ENCODE results near the gene DLG2.

The DLG2 gene

DNA sequence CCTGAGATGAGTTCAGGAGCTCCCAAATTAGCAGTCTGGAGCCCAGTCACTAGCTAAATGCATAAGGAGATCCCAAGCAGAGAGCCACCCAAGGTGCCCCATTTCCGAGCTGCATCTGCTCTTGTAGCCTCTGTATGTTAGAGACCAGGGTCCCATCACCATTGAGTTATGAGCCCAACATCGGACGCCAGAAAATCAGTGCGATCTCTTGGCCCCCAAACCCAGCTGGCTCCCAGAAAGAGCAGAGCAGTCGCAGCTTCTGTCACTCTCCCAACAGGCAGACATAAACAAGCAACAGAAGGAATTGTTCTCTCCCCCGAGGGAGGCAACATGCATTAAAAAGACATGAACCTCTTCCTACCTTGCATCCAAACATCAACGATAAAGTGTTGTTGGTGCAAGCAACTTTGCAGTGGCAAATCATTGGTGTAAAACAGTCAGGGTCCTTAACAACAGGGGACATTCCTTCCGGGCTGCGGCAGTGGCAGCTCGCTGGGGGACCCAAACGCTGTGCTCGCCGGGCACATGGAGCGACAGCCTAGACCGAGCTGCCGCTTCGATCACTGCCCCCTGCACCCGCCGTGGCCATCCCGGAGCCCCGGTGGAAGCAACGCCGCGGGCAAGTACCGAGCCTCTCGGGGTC, 907.1 kb downstream of the DLG2 start:
- in situ Hi-C loops (cut with HindIII; ENCODE audit: low sequenced_read_pairs): no loop called here

DNA sequence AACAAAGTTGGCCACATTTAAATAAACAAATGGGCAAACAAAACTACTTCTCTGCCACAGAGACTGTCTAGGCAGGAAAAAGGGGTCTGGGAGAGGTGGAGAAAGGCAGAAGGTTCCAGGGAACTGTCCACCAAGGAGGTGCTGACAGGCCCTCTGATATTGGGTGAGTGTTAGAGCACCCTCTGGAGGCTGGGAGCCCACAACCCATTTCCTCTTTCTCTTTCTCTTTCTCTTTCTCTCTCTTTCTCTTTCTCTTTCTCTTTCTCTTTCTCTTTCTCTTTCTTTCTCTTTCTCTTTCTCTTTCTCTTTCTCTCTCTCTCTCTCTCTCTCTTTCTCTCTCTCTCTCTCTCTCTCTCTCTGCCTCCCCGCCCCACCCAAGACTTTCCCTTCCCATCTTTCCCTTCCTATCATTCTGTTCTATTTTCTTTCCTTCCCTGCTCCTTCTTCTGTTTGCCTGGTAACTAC, 912.8 kb downstream of the DLG2 start:
- in situ Hi-C loops (cut with HindIII; ENCODE audit: low sequenced_read_pairs): no loop called here

DNA sequence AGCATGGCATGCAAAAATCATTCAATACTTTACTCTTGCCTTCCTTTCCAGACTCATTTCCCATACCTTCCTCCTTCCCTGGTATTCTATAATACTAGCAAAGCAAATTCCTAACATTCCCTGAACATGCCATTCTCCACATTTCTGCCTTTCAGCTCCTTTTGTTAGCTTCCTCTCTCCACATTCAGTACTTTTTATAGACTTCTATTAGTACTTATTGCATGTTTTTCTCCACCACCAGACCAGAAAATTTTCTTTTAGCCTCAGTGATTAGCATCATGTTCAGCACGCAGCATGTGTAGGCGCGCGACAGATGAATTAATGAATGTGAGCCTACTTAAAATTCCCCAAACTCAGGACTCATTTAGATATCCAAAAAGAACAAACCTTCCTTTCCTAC, 935.3 kb downstream of the DLG2 start:
- in situ Hi-C loops (cut with HindIII; ENCODE audit: low sequenced_read_pairs): no loop called here

DNA sequence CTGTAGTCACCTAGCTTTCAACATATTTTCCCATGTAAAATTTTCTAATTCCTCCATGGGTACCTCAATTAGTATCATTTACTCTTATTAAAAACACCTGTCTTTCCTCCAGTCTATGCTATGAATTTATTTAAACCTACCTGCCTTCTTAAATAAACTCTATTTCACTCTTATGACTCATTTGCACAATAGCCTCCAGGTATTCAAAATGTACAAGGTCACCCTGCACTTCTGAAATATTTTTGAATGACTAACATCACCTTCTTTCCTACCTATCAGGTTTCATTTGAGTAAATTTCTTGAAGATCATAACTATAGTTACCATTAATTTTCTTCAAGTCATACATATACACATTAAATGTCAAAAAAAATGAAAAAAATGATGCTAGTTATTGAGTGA, 939.7 kb downstream of the DLG2 start:
- in situ Hi-C loops (cut with HindIII; ENCODE audit: low sequenced_read_pairs): no loop called here

DNA sequence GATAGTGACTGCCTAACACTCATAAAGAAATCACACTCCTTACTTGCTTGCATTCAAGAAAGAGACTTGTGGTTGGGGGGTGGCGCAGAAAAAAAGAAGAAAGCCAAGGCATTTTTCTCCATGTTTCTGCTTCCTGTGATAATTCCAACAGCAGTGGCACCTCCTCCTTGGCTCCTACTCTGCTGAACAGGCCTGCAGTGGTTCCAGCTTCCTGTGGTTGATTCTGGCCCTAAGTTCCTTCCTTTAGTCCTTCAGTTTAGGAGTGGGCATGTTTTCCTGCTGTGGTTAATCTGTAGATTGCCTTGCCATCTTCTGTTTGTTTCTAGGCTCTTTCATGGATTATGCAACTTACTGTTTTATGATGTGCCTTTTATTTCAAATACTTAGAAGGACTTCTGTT, 940.4 kb downstream of the DLG2 start:
- in situ Hi-C loops (cut with HindIII; ENCODE audit: low sequenced_read_pairs): no loop called here

DNA sequence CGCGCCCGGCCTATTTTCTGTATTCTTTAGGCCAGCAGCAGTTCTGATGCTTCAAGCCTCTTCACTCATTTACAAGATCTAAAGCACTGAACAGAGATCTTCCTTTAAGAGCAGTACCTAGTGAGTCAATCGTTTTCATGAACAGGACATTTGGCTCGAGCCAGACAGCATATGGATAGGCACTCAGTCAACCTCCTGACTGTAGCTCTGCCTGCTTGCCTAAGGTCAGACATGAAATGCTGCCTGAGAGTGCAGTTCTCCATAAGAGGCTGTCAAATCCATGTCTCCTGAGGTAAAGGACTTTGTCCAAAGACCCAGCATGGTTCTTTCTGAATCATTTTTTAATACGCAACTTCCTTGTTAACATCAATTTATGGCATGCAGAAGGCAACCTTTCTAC, 941.2 kb downstream of the DLG2 start:
- in situ Hi-C loops (cut with HindIII; ENCODE audit: low sequenced_read_pairs): no loop called here

DNA sequence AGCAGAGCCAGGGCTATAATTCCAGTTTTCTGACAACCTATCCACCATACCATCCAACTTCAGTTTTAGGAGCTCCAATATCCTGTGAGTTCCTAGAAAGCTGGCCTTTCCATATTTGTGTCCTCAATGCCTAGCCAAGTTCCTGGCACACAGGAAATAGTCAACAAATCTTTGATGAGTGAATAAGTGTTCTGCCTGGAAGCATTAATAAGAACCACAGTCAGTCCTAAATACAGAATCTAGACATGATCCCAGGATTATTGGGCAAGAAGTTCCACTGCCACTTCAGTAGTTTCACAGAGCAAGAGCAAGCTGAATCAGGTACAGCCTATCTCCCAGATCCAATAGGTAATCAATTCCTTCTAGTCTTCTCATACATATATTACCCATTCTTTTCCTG, 942.0 kb downstream of the DLG2 start:
- in situ Hi-C loops (cut with HindIII; ENCODE audit: low sequenced_read_pairs): no loop called here

DNA sequence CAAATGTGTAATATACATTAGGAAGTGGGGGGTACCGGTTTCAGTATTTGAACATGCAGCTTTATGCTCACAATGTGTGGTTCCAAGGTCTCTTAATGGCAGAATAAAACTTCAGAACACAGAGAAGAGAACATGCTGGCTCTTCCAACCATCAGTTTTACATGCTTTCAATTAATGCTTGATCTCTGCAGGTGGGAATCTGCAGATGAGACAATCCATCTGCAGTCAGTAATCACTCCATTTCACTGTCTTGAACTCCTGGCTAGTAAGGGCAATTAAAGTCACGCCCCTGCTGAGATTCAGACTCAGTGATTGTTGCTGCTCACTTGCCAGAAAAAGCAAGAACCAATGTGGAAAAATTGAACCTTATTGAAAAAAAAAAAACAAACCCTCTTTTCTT, 945.7 kb downstream of the DLG2 start:
- in situ Hi-C loops (cut with HindIII; ENCODE audit: low sequenced_read_pairs): no loop called here

DNA sequence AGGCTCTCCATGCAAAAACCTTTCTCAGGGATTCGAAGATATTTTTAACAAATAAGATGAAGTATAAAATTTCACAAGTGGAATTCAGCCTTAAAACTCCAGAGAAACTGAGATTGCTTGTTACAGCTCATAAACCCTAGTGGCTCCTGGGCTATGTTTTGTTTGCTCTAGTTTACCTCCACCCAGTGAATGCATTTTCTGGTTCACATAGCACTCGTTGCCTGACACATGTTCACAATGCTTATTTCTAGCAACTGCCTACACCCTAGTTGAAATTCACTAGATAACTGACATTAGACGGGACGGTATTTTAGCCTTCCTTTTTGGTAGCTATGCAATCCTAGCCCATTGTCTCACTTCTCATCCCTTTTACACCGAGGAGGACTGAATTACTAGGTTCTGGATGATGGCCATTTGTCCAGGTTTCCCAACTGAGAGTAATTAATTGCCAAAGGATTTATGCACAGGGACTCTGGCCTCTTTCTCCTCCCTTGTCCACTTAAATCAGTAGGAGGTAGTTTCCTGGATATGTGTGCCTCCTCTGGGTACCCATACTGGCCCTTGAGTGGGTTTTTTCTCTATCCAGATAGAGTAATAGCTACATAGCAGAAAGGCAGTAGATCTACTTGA, 951.6 kb downstream of the DLG2 start:
- in situ Hi-C loops (cut with HindIII; ENCODE audit: low sequenced_read_pairs): no loop called here

DNA sequence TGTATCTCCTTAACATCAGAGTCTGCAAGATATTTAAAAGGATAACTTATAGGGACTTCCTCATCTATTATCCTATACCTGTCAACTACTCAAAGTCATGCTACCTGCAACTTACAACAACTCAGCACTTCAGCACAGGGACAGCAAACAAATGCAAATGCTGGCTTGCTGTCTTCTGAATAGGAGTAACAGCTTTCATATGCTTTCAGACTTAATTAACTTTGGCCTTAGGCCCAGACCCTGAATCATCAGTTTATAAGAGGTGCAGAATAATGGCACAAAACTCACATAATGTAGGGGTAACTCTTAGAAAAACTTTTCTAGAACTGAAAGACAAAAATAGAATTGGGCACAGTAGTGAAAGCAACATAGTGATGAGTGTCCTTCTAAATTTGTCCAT, 953.4 kb downstream of the DLG2 start:
- in situ Hi-C loops (cut with HindIII; ENCODE audit: low sequenced_read_pairs): no loop called here

DNA sequence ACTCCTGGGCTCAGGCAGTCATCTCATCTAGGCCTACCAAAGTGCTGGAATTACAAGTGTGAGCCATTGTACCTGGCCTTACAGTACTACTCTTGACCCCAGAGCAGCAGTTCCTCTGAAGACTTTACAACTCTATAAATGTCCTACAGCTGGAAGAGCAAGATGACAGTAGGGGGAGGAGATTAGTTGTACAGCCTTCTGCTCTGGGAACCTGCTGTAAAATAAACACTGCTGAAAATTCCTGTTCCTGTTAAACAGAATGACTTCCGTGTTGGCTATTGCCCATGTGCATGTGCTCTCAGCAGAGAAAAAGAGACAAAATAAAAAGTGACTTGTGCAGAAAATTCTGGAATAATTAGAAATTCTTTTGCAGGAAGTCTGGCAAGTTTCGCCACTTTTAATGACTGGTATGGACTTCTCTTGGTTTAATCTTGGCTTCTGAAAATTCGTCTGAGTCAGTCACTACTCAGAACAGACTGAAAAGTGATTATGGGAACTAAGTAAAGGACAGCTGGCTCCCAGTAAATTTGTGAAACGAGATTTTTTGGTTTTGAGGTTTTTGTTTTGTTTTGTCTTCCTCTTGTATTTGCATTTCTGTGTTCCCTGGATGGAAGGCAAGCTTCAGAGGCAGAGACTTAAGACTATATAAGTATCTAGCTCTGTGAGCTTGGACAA, 955.7 kb downstream of the DLG2 start:
- in situ Hi-C loops (cut with HindIII; ENCODE audit: low sequenced_read_pairs): no loop called here

DNA sequence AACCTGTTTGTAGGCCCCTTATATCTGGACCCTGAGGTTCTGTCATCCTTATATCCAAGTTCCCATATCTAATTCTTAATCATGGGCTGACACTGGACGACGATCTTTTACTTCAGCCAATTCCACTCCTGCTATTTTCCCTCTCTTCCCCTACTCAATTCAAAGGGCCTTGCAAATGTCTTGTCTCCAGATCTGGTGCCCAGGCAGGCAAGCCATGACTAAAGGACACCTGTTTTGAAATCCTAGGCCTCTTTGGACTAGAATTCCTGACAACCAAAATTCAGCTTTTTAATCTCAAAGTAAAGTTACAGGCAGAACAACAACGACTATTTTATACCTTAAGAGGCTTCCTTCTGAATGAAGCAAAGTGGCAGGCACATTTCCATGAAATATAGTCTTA, 963.4 kb downstream of the DLG2 start:
- in situ Hi-C loops (cut with HindIII; ENCODE audit: low sequenced_read_pairs): no loop called here

DNA sequence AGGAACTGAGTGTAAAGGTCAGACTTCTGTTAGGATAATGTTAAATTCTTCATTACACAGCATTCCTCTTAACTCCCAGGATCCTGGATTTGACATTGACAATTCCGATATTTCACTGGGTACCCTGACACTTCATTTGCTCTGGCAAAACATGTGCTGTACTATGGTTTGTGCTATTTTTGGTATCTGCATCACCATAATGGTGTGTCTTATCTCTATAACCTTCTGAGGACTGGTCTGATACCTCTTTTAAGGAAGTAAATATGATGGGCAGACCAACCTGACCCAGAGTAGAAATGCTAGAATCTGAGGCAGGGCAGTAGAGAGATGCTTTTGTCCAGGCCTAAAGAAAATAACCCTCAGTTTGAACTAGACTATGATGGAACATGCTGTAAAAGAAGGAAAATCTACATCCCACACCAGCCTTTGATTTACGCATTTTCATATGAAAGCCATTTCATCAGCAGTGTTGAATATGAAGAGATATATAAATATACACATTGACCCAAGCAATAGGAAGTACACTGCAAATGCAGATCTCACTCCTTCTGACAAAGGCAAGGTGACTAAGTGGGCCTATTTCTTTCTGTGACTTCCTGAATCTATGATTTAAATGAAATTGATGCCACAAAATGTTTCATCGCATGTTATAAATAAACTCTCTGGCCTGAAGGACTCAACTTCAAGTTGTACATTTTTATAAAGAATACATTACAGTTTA, 966.7 kb downstream of the DLG2 start:
- in situ Hi-C loops (cut with HindIII; ENCODE audit: low sequenced_read_pairs): no loop called here

DNA sequence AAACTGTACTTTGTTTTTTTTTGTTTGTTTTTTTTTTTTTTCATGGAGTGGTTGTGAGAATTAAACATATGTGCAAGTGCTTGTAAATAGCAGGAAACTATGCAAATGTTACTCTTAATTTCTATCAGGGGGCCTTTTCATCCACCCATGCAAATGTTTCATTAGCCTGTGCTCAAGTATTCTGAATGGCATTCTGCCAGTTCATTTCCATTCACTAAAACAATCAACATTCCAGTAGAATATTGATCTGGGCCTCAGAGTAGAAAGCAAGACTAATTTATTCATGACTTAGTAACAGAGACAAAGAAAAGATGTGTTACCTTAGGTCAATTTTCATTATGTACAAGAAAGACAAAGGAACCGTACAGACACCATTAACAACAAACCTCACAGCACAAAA, 971.4 kb downstream of the DLG2 start:
- in situ Hi-C loops (cut with HindIII; ENCODE audit: low sequenced_read_pairs): no loop called here

DNA sequence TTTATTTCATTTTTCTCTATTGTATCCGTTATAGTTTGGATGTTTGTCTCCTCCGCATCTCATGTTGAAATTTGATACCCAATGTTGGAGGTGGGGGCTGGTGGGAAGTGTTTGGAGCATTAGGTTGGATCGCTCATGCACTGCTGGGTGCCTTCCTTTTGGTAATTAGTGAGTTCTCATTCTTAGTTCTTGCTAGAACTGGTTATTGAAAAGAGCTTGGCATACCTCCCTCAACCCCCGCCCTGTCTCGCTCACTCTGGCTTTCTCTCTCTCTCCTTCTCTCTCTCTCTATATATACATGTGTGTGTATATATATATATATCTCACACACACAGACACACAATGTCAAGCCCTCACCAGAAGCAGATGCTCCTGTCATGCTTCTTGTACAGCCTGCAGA, 978.7 kb downstream of the DLG2 start:
- in situ Hi-C loops (cut with HindIII; ENCODE audit: low sequenced_read_pairs): no loop called here

DNA sequence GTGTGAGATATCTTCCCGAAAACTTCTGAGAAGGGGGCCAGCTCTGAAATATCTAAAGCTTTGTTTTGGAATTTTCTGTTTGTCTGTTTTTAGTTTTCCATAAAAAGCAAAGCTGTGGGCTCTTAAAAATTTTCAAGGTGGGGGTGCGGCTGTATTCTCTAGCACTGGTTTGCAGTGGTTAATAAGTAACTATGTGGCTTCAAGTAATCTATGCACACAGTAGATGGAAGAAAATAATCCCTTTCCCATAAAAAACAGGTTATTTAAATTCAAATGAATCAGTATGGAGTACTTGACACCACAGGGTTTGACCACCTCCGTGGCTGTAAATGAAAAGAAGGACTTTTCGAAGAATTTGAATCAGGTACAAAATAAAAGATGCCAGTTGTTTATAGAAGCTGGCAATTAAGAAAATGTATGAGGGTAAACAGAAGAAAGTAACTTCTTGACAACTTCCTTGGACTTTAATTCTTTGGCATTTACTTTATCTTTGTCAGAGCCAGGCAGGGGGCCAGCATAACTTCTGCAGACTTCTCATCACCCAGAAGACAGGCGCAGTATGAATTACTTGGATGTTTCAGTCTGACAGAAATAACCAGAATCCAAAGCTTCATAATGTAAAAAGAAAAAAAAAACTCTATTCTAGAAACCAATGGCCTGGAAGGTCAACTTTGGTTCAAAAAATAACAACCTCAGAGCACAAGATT, 981.0 kb downstream of the DLG2 start:
- in situ Hi-C loops (cut with HindIII; ENCODE audit: low sequenced_read_pairs): no loop called here

DNA sequence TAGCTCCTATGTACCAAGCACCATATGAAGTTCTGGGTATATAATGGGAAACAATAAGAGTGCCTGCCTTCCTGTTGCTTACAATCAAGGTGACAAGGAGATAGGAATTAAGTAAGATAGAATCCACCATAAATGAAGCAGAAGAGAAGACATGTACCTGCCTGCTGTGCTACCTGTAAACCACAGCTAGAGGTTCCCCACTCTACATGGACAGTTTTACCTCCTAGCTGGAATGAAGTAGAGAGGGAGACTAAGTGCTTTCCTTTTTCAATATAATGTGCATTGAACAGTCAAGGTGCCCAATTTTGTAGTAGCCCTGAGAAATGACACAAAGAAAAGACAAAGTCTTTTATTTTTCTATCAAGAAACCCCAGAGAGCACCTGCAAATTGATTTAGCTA, 984.6 kb downstream of the DLG2 start:
- in situ Hi-C loops (cut with HindIII; ENCODE audit: low sequenced_read_pairs): no loop called here

DNA sequence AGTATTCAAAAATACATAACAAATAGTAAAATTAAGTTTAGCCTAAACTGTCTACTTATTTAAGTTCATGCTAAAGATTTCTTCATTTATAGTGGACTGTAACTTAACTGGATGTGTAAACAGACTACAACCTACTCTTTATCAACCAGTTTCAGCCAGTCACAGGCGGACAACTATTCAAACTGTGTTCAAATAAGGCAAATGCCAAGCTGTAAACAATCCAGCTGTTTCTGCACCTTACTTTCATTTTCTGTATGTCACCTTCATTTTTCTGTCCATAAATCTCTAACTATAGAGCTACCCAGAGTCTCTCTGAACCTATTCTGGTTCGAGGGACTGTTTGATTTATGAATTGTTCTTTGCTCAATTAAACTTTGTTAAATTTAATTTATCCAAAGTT, 992.8 kb downstream of the DLG2 start:
- in situ Hi-C loops (cut with HindIII; ENCODE audit: low sequenced_read_pairs): no loop called here

DNA sequence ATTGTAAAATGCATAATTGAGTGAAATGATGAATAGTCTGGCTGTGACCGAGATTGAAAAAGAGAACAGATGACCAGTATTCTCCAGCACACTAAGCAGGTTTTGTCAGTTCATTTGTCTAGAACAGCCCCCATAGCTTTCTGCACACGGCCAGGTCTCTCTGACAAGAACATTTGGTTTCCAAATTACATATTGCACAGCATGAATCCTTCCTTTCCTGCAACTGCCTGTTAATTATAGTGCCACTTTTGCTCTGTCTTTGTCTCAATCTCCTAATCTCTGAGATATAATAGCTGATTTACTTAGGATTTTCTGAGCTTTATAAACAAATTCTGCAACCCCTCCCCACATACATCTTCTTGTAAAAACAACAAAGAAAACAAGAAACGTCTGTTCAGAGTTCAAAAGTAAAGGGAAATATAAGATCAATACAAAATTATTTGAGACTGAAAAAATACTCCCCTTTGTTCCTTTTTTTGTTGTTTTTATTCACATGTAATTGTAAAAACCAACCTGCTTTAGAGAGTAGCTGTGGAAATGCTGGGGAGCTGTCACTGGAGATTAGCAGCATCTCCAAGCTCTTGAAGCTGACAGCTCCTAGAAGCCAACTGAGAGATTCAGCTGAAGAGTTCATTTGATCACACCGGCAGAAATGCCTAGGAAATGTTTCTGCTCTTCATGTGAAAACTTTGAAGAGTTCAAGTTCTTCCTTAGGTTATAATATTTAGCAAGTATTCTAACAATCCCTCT, 998.1 kb downstream of the DLG2 start:
- in situ Hi-C loops (cut with HindIII; ENCODE audit: low sequenced_read_pairs): no loop called here

DNA sequence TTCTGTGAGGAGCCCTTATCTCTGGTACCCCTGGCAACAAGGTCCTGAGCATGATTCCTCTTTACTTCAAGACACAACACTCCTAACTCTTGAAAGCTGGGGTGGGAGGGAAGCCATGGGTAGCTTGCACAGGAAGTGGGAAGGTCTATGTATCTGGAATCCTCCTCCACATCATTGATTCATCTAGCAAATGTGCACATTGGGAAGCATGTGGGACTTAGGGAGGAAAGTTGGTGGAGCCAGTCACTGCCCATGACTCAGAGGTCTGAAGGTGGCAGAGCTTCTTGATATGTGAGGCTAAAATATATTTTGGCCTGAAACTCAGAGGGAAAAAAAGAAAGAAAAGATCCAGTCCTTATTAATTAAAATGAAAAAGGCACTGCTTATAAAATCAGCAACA, 1000.9 kb downstream of the DLG2 start:
- in situ Hi-C loops (cut with HindIII; ENCODE audit: low sequenced_read_pairs): no loop called here

All from DLD1 (cell line).